ENCODE results near the gene SUN5.

Gene SUN5

DNA sequence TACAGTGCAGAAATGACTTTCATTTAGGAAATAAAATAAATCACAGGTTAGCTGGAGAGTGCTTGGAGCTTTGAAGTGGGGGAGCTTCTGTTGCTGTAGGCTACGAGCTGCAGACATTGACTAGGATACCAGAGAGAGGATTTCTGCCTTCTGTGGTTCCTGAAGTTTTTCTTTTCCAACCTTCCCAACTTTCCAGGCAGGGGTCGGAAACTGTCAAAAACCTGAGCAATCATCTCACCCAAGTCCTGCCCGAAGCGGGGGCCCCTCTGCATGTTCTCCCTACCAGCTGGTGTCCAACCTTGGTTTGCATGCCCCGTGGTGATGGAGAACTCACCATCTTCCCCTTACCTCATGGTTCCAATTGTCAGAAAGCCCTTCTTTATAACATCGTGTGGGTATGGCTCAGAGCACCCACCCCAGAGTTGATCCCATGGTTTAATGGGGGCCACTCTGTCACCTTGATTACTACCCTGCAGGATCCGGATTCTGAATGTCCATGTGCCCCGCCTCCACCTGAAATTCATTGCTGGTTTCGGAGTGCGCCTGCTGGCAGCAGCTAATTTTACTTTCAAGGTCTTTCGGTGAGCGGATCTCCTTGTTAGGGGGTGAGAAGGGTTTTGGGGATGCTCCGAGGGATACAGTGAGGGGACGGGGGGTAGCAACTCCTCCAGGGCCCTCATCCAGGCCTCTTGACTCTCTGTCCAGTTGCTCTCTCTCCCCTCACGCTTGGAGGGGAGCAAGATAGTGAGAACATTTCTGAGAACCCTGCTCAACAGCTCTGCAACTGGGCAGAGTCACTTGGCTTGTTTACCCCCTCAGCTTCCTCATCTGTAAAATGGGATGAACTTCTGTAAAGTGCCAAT is 8.3 kb upstream of the SUN5 start:
- DNase-seq = no peak

DNA sequence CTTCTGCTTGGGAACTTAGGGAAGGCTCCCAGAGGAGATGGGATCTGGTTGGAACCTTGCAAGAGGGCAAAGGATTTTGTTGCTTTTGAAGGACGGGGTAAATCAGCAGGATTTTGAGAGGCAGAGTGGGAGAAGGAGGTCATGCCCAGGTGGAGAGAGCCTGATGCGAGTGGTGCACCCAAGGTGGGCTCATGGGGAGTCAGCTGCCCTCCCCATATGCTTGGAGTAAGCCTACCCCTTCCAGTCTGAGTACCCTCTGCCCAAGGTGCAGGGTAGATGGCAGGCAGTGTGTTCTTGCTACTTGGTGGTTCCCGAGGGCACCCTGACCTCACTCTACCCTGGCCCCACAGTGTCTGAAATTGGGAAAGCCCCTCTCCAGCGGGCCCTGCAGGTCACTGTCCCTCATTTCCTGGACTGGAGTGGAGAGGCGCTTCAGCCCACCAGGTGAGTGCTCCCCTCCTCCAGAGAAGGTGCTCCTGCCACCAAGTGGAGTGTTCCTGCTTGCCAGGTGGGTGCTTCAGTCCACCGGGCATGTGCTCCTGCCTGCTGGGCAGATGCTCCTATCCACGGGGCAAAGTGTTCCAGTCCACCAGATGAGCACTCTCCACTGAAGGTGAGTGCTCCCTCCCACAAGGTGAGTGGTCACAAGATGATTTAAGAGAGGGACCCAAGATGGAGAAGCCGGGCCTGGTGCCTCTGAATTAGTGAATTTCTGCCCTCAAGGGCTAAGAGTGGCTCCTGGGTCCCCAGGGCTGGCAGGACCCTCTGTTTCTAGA is 6.6 kb upstream of the SUN5 start:
- no peak for DNase-seq

DNA sequence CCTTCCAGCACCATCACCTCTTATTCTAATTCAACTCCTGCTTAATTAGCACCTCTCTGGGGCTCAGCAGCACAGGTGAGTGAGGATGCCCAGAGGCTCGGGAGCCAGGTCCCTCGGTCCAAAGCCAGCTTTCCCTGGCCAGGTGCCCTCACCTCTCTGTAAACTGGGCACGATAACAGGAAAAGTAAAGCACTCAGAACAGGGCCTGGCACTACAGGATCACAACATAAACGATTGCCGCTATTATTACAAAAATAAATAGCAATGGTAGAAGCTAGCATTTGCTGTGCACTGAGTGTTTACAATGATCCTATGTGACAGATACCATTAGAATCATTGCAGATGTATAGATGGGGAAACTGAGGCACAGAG is 5.9 kb upstream of the SUN5 start:
- DNase-seq = no peak

DNA sequence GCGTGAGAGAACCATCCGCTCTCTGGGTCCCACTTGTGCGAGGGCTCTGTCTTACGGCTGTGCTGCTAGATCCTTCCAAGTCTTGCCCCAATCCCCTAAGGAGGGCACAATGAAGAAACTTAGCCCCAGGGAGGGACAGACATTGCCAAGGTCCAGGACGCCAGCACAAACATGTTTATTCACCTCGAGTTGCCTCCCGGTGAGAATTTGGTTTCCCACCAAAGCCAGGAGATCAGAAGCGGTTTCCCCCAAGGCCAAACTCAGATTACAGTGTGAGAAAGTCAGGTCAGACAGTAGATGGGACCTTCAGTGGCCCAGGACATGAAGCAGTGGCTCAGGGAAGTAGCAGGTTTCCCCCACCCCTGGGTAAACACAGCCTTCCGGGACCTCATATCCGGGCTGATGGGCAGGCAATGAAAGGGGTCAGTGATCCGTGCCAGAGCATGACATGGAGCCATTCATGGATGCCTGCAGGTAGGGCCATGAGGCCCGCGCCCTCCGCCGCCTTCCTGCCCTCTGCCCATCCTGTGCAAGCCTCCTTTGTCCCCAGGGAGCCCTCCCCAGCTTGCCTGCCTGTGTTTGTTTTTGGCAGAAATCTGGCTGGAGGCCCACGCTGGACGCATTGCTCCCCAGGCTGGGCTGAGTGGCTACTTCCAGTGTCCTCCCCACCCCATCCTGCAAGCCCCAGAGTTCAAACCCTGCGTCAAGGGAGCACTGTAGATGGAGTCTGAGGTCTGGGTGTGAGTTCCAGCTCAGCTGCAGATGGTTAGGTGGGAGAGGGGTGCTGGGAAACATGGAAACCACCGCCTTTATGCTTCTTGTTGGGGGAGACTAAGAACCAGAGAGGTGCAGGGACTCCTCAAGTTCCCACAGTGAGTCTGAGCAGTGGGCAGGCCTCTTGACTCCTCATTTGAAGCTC is 5.2 kb upstream of the SUN5 start:
- DNase-seq = no peak

DNA sequence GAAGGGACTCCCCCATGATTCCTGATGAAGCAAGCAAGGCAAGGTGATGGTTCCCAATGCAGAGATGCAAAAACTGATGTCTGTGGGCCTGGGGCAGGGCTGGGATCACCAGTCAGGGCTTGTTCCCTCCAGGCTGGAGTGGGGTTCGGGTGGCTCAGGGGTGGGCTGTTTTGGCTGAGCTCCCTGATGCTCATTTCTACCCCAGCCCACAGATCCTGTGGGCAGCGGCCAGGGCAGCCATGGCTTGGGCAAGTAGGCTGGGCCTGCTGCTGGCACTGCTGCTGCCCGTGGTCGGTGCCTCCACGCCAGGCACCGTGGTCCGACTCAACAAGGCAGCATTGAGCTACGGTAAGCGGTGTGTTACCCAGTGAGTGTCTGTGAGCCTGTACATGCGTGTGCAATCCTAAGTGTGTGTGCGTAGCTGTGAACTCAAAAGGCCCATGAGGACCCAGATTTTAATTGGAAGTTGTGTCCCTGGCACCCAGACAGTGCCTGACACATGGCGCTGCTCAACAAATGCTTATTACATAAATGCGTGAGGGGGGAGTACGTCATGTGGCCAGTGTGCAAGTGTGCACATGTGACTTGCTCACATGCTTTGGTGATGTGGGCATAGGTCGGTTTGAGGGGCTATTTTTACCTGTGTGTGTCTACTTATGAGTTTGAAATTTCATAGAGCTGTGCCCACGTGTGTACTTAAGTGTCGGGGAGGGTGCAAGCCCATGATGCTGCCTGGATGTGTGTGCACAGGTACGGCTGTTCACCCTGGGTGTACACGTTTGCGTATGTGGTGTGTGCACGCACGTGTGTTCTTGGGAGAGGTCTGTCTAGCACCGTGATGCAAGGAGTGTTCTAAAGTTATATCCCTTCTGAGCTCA is 4.3 kb upstream of the SUN5 start:
- DNase-seq = no peak

DNA sequence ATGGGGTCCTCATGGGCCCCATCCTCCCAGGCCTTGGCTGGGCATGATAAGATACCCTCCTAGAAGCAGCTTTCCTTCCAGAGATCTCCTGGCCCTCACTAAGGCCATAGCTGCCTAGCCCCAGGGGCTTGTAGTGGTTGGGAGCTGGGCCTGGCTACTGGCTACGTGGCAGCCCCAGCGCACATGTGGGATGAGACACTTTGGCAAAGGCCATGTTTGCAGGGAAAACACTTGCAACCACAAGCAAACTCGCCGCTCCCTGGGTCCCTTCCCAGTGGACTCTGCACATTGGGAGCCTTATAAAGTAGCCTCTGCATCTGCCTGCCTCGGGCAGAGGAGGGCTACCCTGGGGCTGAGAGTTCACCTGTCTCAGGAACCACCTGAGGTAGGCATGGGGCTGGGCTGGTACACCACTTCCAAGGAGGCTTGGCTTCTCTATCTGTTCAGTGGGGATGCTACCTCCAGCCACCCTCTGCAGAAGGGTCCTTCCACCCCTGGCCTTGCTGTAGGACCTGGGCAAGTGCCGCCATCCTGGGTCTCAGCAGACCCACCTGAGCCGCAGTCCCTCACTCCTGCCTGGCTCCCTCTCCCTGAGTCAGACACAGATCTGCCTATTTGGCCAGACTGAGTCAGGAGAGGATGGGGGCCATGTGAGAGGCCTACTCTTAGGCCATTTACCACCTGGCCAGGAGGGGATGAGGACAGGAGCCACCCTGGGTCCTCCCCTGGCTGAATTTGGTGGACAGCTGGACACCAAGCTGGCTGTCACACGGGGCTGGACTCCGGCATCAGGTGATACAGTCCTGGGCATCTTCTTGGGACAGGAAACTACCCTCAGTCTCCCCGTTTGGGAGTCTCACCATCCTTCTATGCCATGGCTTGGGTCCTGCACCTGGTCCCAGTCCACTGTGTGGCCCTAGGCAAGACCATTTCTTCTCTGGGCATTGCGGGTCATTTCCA is 3.4 kb upstream of the SUN5 start, which contains the start of gene BPIFB2:
TSS of gene BPIFB2 (plus strand) at position 329 of the 960 bp plus-strand sequence. CDS start 871 bp downstream, outside the sequence.
- no peak for DNase-seq

DNA sequence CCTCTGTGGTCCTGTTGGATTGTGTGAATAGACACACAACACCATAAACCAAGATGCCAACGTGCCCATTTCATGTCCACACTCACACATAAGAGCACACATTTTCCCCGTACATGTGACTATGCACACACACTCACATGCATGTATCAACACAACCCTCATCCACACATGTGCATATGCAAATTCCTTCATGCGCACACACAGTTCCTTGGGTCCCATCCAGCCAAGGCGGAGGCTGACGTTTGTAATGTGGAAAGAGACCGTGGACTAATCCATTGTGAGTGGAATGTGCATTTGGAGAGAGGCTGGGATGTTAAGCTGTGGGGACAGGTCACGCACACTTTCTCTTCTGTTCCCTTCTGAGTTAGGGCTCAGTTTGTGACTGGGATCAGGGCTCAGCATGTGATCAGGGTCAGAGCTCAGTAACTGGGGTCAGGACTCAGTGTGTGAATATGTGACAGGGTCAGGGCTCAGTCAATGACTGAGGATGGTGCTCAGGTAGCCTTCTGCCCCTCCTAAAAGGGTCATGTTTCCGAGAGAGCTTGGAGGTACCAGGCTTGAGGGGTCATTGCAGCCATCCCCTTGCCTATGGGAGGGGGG is 2.6 kb upstream of the SUN5 start:
- DNase-seq = no peak

DNA sequence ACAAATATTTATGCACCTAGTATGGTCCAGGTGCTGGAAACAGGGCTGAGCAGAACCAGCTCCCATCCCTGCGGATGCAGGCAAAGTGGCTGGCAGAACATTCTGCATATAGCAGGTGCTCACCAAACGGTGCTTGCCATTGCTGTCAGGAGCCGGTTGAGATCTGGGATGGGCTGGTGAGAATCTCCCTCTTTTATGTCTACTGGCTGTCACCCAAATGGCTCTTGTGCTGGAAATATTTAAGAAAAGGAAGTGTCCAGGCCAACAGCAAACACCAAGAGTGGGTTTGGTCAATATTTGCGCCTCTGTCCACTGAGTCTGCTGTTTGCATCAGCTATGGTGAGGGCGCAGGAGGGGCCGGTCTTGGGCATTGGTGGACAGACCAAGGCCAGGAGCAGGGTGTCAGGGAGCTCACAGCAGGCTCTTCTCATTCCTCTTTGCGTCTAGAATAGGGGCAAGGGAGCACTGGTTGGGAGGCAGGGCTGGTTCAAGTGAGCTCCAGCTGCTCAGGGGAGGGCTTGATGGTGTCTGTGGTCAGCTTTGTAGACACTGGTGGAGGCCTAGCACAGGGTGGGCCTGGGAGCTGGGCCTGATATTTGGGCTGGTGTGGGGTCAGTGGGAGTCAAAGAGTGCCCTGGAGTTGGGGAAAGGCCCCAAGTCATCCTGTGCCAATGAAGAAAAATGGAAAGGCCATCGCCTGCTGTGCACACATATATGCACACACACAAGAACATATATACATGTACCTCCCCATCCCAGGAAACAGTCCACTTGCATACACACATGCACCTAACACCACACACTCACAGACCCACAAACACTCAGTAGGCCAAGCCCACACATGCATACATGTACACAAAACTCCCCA is 1.9 kb upstream of the SUN5 start:
- no peak for DNase-seq

DNA sequence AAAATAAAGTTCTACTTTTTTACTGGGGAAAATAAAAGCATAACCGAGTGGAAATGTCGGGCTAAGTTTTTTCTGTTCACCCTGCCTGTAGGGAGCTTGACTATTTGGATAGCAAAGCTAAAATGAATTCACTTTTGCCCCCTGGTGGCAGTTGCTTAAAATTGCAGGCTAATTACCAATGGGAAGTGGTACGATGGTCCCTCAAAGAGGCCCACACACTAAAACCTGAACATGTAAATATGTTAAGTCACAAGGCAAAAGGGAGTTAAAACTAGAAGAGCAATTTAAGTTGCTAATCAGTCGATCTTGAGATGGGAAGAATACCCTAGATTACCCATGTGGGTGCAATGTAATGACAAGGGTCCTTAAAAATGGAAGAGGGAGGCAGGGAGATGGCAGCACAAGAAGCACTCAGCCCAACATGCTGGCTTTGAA is 916 bp upstream of the SUN5 start:
- DNase-seq = no peak

DNA sequence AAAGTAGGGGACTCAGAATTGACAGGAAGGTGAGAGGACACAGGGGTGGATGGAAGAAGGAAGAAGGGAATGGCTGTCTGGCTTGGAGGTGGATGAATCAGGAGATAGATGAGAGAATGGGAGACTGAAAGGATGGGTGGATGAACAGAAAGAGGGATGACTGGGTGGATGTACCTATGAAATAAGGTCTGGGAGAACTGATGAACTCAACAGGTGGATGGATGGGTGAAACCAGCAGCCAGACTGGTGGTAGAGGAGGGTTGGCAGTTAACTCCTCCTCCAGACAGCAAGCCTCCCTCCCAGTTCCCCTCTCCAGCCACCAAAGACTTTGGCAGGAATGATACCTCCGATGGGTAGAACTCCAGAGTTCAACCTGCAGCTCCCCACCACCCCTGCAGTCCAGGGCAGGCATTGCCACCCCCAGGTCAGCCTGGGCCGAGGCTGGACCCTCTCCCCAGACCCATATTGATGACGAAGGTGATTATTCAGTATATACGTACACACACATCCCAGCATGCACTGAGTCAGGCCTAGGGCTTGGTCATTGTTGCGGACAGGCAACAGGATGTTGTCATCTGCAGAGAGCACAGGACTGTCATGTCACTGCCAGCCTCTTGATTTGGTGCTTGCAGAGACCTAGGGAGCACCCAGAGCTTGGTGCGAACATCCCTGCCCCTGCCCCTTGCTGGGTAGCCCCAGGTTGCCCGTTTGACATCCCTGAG is 2.0 kb downstream of the SUN5 start:
- DNase-seq = no peak

DNA sequence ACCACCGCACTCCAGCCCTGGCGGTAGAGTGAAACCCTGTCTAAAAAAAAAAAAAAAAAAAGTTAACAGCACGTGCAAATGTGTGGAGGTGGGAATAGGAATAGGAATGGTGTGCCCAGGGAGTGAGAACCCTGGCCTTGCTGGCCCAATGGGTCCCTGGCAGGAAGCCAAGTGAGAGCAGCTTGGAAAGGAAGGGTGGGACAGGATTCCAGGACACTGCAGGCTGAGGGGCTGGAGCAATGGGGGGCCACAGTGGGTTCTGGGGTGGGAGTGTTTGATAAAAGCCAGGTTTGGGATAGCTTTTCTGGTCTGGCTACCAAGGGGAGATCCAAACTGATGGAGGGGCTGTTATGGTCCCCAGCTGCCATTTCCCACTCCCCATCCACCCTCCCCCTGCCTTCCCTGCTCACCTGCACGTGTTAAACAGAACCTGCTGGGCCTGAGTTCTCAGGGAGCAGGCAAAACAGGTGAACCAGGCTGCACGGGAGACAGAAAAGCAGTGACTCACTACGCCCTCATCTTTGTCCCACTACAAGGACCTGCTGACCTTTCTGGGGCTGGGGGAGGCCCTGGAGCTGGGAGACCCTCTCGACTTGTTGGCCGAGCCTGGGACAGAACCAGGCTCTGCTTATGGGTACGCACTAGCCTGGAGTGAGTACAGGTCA is 3.3 kb downstream of the SUN5 start:
- DNase-seq = no peak

DNA sequence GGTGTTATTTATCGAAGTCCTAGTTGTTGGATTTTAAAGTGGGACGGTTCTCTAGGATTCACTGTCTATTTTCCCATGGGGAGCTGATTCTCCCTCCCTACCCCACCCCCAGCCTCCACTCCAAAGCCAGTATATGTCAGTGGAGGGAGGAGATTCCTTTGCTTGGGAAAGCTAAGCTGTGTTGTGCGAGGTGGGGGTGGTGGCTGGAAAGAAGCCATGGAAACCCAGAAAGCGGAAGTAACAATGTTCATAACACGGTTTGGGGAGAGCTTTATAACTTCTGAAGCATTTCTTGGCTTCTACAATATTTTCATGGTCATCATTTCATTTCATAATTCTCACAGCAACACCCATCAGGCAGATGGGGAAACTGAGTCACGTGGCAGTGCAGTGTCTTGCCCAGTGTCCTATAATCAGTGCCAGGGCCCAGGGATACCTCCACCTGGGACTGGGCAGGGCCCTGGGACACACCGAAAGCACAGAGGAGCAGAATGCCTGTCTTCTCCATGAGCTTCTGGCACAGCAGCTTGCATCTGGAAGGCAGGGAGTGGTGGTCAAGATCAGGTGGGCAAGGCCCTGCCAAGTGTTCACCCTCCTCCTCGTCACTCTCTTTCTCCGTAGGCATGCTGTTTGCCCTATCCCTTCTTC is 4.5 kb downstream of the SUN5 start:
- no peak for DNase-seq

DNA sequence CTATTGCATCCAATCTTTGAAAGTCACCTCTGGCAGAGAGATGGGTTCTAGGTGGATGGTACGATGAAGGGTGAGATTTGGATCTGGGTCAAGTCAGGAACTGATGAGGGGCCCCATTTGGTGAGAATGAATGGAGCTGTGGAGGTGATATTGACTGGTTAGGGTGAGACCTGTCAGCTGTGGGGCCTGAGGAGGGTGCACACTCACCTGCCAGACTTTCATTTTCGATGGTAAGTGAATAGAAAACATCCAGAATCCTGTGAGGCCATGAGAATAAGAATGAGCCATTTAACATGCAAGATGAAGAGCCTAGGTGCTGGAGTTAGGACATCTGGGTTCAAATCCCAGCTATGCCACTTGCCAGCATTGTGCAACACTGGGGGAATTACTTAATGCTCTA is 6.8 kb downstream of the SUN5 start:
- no peak for DNase-seq

DNA sequence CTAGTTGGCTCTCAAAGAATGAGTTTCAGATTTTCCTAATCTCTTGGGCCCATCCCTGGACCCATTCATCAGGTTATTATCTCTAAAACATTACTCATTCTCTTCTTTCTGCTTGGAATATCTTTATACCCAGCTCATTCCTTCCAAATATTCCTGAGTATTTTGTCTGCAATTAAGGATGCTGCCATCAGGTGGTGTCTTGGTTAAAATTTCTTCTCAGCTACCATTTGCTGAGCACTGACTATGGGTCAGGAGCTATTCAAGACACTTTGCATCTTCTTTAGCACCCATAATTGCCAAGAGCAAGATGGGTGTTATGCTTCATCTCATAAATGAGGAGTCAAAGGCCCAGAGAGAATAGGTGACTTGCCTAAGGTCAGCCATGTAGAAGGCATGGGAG is 8.4 kb downstream of the SUN5 start:
- DNase-seq = no peak

DNA sequence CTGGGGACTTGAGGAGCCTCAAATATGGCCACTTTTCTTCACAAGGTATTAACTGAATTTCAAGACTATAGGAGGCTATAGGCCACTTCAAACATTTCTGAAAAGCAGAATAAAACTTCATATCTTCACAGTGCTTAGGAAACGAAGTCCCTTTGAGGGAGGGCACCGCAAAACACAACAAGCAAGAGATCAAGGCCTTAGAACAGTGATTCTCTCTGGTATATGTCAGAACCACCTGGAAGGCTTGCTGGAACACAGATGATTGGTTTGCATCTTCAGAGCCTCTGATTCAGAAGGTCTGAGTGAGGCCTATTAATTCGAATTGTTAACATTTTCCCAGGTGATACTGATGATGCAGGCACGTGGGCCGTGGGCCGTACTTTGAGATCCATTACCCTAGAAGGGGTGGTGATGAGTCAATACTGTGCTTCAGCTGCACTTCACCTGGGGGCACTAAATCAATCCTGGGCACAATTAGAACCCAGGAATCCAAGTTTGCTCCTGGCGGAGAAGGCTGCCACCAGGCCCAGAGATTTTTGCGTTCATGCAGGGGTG is 10.7 kb downstream of the SUN5 start:
- DNase-seq = no peak

DNA sequence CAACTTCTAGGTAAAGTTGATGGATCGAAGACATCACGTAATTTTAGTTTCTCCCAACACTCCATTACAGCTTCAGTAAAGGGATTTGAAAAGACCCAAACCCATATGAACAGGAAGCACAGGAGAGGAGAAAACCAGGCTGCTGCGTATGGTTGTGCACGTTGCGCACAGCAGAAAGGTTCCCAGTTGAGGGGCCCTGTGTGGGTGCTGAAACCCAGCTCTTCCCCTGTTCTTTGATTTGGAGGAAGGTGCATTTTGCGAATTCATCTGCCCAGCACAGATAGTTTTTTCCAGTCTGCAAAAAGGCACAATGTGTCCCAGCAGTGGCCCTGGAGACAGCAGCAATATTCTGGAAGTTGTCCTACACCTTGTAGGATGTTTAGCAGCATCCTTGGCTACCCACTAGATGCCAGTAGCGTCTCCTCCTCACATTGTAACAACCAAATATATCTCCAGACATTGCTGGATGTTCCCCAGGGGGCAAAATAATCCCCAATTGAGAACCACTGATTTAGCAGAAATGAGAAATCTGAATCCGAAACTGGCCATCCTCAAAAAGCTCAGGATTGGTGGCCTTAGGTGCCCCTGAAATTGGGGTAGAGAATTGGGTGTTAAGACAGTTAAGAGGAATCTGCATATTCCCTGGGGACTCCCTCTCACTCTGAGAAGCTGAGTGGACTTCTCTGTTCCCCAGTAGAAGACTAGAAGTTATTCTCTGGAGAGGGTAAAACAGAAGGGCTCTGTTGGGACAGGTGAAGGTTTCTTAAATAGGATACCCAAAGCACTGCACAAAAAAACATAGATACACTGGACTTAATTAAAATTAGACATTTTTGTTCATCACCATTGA is 12.2 kb downstream of the SUN5 start:
- DNase-seq = no peak
